ENCODE measurements around the gene FAM167B. TPM values are rescaled to one million over a fixed set of nuclear protein-coding genes. Genes with fewer than 3 reads are reported as not detected.

FAM167B gene
- total and polyA plus RNA-seq, 2 donors (not counting 1 experiment from before 2014, with no cell fraction given), result 1.1 to 5.4 TPM

DNA sequence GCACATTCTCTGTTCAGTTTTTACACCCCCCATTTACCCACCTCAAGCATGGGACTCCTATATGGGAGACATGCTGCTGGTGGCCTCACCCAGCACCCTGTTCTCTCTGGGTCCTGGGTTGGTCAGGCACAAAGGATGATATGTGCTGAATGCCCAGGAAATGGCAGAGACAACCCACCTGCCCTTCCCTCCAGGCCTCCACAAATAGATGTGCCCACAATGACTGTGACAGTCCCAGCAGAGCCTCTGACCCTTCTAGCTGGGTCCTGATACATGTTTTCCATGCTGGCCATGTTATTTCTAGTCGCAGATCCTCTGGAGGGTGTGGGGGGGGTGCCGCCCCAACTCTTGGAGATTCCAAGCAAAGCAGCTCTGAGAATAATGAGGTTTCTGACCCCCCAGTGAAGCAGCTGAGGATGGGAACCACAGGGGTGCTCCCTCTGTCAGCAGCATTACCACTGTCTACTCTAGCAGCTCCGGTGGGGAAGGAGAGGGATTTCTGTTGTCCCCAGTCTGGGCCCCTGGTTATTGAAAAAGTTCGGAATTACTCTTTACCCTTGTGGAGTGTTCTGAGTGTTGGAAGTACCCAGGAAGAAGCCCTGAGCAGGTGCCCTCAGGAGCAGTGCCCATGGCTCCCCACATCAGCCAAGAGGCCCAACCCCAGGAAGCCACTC, 47.8 kb upstream of the FAM167B start:
- Histone ChIP-seq H2AFZ (ENCODE audit: insufficient read depth, low read depth, low read length, poor library complexity, severe bottlenecking) (no peak overlapping the region), H4K20me1 (ENCODE audit: control insufficient read depth, insufficient read depth, low read length, poor library complexity, severe bottlenecking) (no peaks in the 10 kb centered on the region), H3K9me3 (ENCODE audit: control extremely low read depth in 1 of 3, control insufficient read depth in 2 of 3, insufficient read depth in 1 of 3, low read length in 2 of 3) (no peaks in the 10 kb centered on the region), H3K36me3 (replicated peaks in 1 of 2; ENCODE audit: control extremely low read depth in 1 of 2, control insufficient read depth in 1 of 2, extremely low read depth in 1 of 2, insufficient read depth in 2 of 2, low read length in 1 of 2) (peaks cover 2 to 28% of the 10 kb centered on the region in 2 experiments), H3K4me2 (replicated peaks; ENCODE audit: low read depth, low read length, poor library complexity, severe bottlenecking) (no peak overlapping the region), H3K4me1 (ENCODE audit: control insufficient read depth in 2 of 2, insufficient read depth in 2 of 2, low read length in 2 of 2) (peaks cover 12 to 29% of the 10 kb centered on the region in 2 donors), H3K27me3 (replicated peaks in 1 of 4; ENCODE audit: control extremely low read depth in 1 of 4, control insufficient read depth in 3 of 4, insufficient read depth in 4 of 4, low read length in 3 of 4) (no peaks in the 10 kb centered on the region), H3K27ac (ENCODE audit: low read length in 2 of 2) (peak overlapping the region in 1 of 2 donors; percentile 88), H3K4me3 (ENCODE audit: control extremely low read depth in 1 of 5, extremely low read depth in 1 of 5, insufficient read depth in 1 of 5, low read depth in 2 of 5, low read length in 4 of 5) (no peak overlapping the region), H3K9ac (ENCODE audit: low read length) (no peak overlapping the region), H3K79me2 (ENCODE audit: control insufficient read depth, insufficient read depth, low read length) (no peaks in the 10 kb centered on the region)
- no peak overlapping the region for H3K27ac Mint-ChIP-seq
- 95% methylated on average over 2 of the region's 4 CpGs for WGBS (ENCODE audit: insufficient coverage)
- POLR2A ChIA-PET, result interaction anchor here (1.2 kb wide), 1 partner anchor 91 kb away, joined by 4 read pairs; the partner anchor contains the start of gene KPNA6
- no peak for TF ChIP-seq EZH2 (IDR thresholded peaks at IDR 0.05; ENCODE audit: borderline replicate concordance, insufficient read depth, low read depth, low read length, poor library complexity, severe bottlenecking)
- TF ChIP-seq, protein P1, sequence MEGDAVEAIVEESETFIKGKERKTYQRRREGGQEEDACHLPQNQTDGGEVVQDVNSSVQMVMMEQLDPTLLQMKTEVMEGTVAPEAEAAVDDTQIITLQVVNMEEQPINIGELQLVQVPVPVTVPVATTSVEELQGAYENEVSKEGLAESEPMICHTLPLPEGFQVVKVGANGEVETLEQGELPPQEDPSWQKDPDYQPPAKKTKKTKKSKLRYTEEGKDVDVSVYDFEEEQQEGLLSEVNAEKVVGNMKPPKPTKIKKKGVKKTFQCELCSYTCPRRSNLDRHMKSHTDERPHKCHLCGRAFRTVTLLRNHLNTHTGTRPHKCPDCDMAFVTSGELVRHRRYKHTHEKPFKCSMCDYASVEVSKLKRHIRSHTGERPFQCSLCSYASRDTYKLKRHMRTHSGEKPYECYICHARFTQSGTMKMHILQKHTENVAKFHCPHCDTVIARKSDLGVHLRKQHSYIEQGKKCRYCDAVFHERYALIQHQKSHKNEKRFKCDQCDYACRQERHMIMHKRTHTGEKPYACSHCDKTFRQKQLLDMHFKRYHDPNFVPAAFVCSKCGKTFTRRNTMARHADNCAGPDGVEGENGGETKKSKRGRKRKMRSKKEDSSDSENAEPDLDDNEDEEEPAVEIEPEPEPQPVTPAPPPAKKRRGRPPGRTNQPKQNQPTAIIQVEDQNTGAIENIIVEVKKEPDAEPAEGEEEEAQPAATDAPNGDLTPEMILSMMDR (IDR thresholded peaks at IDR 0.05), result no peak
- no peaks in the 10 kb centered on the region for H3K9me3 Mint-ChIP-seq (ENCODE audit: insufficient read depth)
- intact Hi-C loops (cut with micrococcal nuclease), result no loop called here
- peaks cover 24% of the 10 kb centered on the region for H3K4me1 Mint-ChIP-seq
- ATAC-seq (ENCODE audit: low read depth), result no peak
- CTCF ChIA-PET, result interaction anchor here (1.0 to 3.9 kb wide), 3 partner anchors 17 to 39 kb away, joined by 3 to 20 read pairs (median 3); partner anchors contain the start of gene TXLNA
- H3K27me3 Mint-ChIP-seq, result no peaks in the 10 kb centered on the region
- no peak for DNase-seq
- H3K4me3 Mint-ChIP-seq, result no peak overlapping the region

- Mint-ChIP-seq H3K4me3 (peak overlapping the region; percentile 88), H3K27me3 (no peaks in the 10 kb centered on the region), H3K27ac (no peak overlapping the region), H3K9me3 (ENCODE audit: insufficient read depth) (no peaks in the 10 kb centered on the region), H3K4me1 (peaks cover 29% of the 10 kb centered on the region)
- WGBS (ENCODE audit: insufficient coverage), result 91% methylated on average over 3 of the region's 6 CpGs
- Histone ChIP-seq H3K27me3 (replicated peaks in 1 of 4; ENCODE audit: control extremely low read depth in 1 of 4, control insufficient read depth in 3 of 4, insufficient read depth in 4 of 4, low read length in 3 of 4) (no peaks in the 10 kb centered on the region), H3K4me2 (replicated peaks; ENCODE audit: low read depth, low read length, poor library complexity, severe bottlenecking) (peak overlapping the region; percentile 91), H3K9ac (ENCODE audit: low read length) (no peak overlapping the region), H3K79me2 (ENCODE audit: control insufficient read depth, insufficient read depth, low read length) (no peaks in the 10 kb centered on the region), H3K4me1 (ENCODE audit: control insufficient read depth in 2 of 2, insufficient read depth in 2 of 2, low read length in 2 of 2) (peaks cover 12 to 29% of the 10 kb centered on the region in 2 donors), H3K9me3 (ENCODE audit: control extremely low read depth in 1 of 3, control insufficient read depth in 2 of 3, insufficient read depth in 1 of 3, low read length in 2 of 3) (no peaks in the 10 kb centered on the region), H3K36me3 (replicated peaks in 1 of 2; ENCODE audit: control extremely low read depth in 1 of 2, control insufficient read depth in 1 of 2, extremely low read depth in 1 of 2, insufficient read depth in 2 of 2, low read length in 1 of 2) (peaks cover 2 to 28% of the 10 kb centered on the region in 2 experiments), H3K27ac (ENCODE audit: low read length in 2 of 2) (peak overlapping the region in 1 of 2 donors; percentile 88), H4K20me1 (ENCODE audit: control insufficient read depth, insufficient read depth, low read length, poor library complexity, severe bottlenecking) (no peaks in the 10 kb centered on the region), H3K4me3 (ENCODE audit: control extremely low read depth in 1 of 5, extremely low read depth in 1 of 5, insufficient read depth in 1 of 5, low read depth in 2 of 5, low read length in 4 of 5) (peak overlapping the region in 1 of 5 experiments; percentile 84), H2AFZ (ENCODE audit: insufficient read depth, low read depth, low read length, poor library complexity, severe bottlenecking) (peak overlapping the region; percentile 90)
- ChIA-PET CTCF (interaction anchor here (1.0 to 3.9 kb wide), 6 partner anchors 16 to 137 kb away, joined by 3 to 20 read pairs (median 5); partner anchors contain the start of gene MARCKSL1), POLR2A (interaction anchor here (0.8 to 1.7 kb wide), 5 partner anchors 21 to 136 kb away, joined by 4 to 6 read pairs (median 4); partner anchors contain the start of genes HDAC1, KPNA6 and MARCKSL1)
- DNase-seq, result no peak
- ATAC-seq (ENCODE audit: low read depth), result no peak
- intact Hi-C loops (cut with micrococcal nuclease), result loop anchor here (1.0 to 10.0 kb wide), 4 partner anchors 20 to 195 kb away; partner anchors contain the start of genes BSDC1, MARCKSL1, TMEM39B and TXLNA
- TF ChIP-seq, protein P1 (IDR thresholded peaks at IDR 0.05), result no peak
- TF ChIP-seq EZH2 (IDR thresholded peaks at IDR 0.05; ENCODE audit: borderline replicate concordance, insufficient read depth, low read depth, low read length, poor library complexity, severe bottlenecking), result no peak
Observed at GRCh38 chr1:32199717-32200072, 47.3 kb upstream of the FAM167B start.

All from B cell (primary cell).